HepG2 (cell line): Measurements from ENCODE around the gene ZDHHC7. TPM values are rescaled to one million over a fixed set of nuclear protein-coding genes. Genes with fewer than 3 reads are reported as not detected.

Experiments
- CBX5 ChIP-seq: sonication (generic); formaldehyde crosslinking; IDR thresholded peaks from 2 replicates; pipeline ENCODE4 v1.4.0; 2020; ENCODE audit warnings: missing genetic modification reagents, borderline replicate concordance
- FUBP1 ChIP-seq: sonication (generic); formaldehyde crosslinking; IDR thresholded peaks from 2 replicates; pipeline ENCODE4 v1.5.1; 2020; ENCODE audit warnings: missing genetic modification reagents, mild to moderate bottlenecking, borderline replicate concordance
- GMEB1 ChIP-seq: sonication (generic); formaldehyde crosslinking; IDR thresholded peaks from 2 replicates; pipeline ENCODE4 v1.5.1; 2020; ENCODE audit warnings: missing genetic modification reagents, mild to moderate bottlenecking, borderline replicate concordance
- KMT2A ChIP-seq: sonication (generic); formaldehyde crosslinking; IDR thresholded peaks from 2 replicates; pipeline ENCODE4 v1.4.0; 2020; ENCODE audit warnings: missing genetic modification reagents
- NFKB2 ChIP-seq: sonication (generic); formaldehyde crosslinking; IDR thresholded peaks from 2 replicates; pipeline ENCODE4 v1.4.0; 2020; ENCODE audit warnings: missing genetic modification reagents, borderline replicate concordance
- PITX1 ChIP-seq: sonication (generic); formaldehyde crosslinking; IDR thresholded peaks from 2 replicates; pipeline ENCODE4 v1.5.1; 2020; ENCODE audit warnings: mild to moderate bottlenecking, missing genetic modification reagents
- RAD21 ChIP-seq: fragments of 450-650 bp; formaldehyde crosslinking; IDR thresholded peaks from 2 replicates; pipeline ENCODE4 v1.5.0; 2020; ENCODE audit warnings: mild to moderate bottlenecking
- SMARCC2 ChIP-seq: fragments of 450-650 bp; IDR thresholded peaks from 2 replicates; pipeline ENCODE4 v1.6.1; 2017; ENCODE audit warnings: antibody characterized with exemption, mild to moderate bottlenecking
- ZFP82 ChIP-seq: sonication (generic); formaldehyde crosslinking; IDR thresholded peaks from 2 replicates; pipeline ENCODE4 v1.5.1; 2020; ENCODE audit warnings: mild to moderate bottlenecking, missing genetic modification reagents, borderline replicate concordance
- ZNF274 ChIP-seq: sonication (generic); formaldehyde crosslinking; IDR thresholded peaks from 2 replicates; pipeline ENCODE4 v1.5.1; 2020; ENCODE audit warnings: mild to moderate bottlenecking, missing genetic modification reagents
- ZNF567 ChIP-seq: sonication (generic); formaldehyde crosslinking; IDR thresholded peaks from 2 replicates; pipeline ENCODE4 v1.8.1; 2023; ENCODE audit warnings: mild to moderate bottlenecking, missing genetic modification reagents, borderline replicate concordance
- ZZZ3 ChIP-seq: sonication (generic); formaldehyde crosslinking; IDR thresholded peaks from 2 replicates; pipeline ENCODE4 v1.4.0; 2020; ENCODE audit warnings: missing genetic modification reagents, mild to moderate bottlenecking, borderline replicate concordance
- polyA plus RNA-seq, 8 experiments: library from polyadenylated mRNA; depleted of rRNA in 3 of 8; stranded (reverse) in 7 of 8; unstranded in 1 of 8; fragments of >200 nt; fragmentation: Illumina TruSeq in 4 of 8; extraction: Trizol in 4 of 8; gene quantifications; 2 replicates each; pipeline versions ENCODE4 v1.2.1 to v1.2.3, GENCODE V29; 2011 to 2016; ENCODE audit warnings: low read depth in 4 of 8, missing spikeins in 1 of 8, mixed read lengths in 1 of 8; ENCODE audit not compliant: insufficient read depth in 1 of 8
- total RNA-seq, 5 experiments: library from RNA; depleted of rRNA; stranded (reverse); fragments of >200 nt; fragmentation: Illumina TruSeq; extraction: Trizol; gene quantifications; 2 replicates each; pipeline ENCODE4 v1.2.3, GENCODE V29; 2016; ENCODE audit warnings: low read depth in 1 of 5
- TF ChIP-seq, protein P1 (sequence below): sonication (generic); formaldehyde crosslinking; IDR thresholded peaks from 2 replicates; pipeline ENCODE4 v1.5.0; 2020; ENCODE audit warnings: mild to moderate bottlenecking, missing genetic modification reagents, moderate library complexity
- TF ChIP-seq, protein P2 (sequence below): sonication (generic); formaldehyde crosslinking; IDR thresholded peaks from 2 replicates; pipeline ENCODE4 v1.4.0; 2020; ENCODE audit warnings: missing genetic modification reagents, borderline replicate concordance
- TF ChIP-seq, protein P3 (sequence below): sonication (generic); formaldehyde crosslinking; IDR thresholded peaks from 2 replicates; pipeline ENCODE4 v1.4.0; 2020; ENCODE audit warnings: missing genetic modification reagents, borderline replicate concordance

ZDHHC7 gene
- total and polyA plus RNA-seq, 2 of the 13 experiments (the other 11 are each of a cell fraction or from before 2014, with no cell fraction given) = 46.8 to 67.6 TPM

DNA sequence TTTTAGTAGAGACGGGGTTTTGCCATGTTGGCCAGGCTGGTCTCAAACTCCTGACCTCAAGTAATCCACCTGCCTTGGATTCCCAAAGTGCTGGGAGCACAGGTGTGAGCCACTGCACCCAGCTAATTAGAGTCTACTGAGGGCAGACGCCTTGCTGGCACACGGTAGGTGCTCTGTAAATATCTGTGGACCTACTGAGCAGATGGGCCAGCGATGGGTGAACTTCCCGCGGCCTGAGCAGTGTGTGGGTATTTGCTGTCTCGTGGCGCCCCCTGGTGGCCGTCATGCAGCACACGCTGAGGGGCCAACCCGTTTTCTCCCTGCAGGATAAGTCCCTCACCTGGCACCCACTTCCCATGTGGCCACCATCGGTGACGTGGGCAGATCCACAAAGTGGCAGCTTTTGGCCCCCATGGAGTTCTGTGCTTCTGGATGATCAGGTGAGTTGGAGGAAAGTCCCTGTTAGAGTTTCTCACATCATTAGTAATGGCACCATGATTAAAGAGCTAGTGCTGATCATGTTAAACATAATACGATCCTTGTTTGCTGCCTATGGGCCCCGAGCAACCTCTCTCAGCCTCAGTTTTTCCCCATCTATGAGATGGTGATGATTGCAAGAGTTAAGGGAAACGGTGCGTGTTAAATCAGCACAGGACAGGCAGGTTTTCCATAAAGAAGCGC lies 40.7 kb downstream of the ZDHHC7 start (continued):
- 0 out of 2 replicates have a peak, but pooled peaks have one; percentile 25 for TF ChIP-seq GMEB1 (CRISPR knock-in tag)
- TF ChIP-seq ZNF567 = peak; percentile 17; the same call in 1 of the 2 replicates
- TF ChIP-seq ZFP82 (CRISPR knock-in tag) = no peak
- TF ChIP-seq PITX1 (CRISPR knock-in tag) = 0 out of 2 replicates have a peak, but pooled peaks have one; percentile 23
- TF ChIP-seq FUBP1 (CRISPR knock-in tag) = 0 out of 2 replicates have a peak, but pooled peaks have one; percentile 57
- peak; percentile 75; the same call in 1 of the 2 replicates for TF ChIP-seq ZNF274
- TF ChIP-seq, protein P1, sequence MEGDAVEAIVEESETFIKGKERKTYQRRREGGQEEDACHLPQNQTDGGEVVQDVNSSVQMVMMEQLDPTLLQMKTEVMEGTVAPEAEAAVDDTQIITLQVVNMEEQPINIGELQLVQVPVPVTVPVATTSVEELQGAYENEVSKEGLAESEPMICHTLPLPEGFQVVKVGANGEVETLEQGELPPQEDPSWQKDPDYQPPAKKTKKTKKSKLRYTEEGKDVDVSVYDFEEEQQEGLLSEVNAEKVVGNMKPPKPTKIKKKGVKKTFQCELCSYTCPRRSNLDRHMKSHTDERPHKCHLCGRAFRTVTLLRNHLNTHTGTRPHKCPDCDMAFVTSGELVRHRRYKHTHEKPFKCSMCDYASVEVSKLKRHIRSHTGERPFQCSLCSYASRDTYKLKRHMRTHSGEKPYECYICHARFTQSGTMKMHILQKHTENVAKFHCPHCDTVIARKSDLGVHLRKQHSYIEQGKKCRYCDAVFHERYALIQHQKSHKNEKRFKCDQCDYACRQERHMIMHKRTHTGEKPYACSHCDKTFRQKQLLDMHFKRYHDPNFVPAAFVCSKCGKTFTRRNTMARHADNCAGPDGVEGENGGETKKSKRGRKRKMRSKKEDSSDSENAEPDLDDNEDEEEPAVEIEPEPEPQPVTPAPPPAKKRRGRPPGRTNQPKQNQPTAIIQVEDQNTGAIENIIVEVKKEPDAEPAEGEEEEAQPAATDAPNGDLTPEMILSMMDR (CRISPR knock-in tag) = peak; percentile 99
- TF ChIP-seq RAD21 = peak; percentile 98
- TF ChIP-seq, protein P2, sequence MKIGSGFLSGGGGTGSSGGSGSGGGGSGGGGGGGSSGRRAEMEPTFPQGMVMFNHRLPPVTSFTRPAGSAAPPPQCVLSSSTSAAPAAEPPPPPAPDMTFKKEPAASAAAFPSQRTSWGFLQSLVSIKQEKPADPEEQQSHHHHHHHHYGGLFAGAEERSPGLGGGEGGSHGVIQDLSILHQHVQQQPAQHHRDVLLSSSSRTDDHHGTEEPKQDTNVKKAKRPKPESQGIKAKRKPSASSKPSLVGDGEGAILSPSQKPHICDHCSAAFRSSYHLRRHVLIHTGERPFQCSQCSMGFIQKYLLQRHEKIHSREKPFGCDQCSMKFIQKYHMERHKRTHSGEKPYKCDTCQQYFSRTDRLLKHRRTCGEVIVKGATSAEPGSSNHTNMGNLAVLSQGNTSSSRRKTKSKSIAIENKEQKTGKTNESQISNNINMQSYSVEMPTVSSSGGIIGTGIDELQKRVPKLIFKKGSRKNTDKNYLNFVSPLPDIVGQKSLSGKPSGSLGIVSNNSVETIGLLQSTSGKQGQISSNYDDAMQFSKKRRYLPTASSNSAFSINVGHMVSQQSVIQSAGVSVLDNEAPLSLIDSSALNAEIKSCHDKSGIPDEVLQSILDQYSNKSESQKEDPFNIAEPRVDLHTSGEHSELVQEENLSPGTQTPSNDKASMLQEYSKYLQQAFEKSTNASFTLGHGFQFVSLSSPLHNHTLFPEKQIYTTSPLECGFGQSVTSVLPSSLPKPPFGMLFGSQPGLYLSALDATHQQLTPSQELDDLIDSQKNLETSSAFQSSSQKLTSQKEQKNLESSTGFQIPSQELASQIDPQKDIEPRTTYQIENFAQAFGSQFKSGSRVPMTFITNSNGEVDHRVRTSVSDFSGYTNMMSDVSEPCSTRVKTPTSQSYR (CRISPR knock-in tag) = no peak
- TF ChIP-seq KMT2A (CRISPR knock-in tag) = 0 out of 2 replicates have a peak, but pooled peaks have one; percentile 26
- TF ChIP-seq ZZZ3 (CRISPR knock-in tag) = no peak
- no peak for TF ChIP-seq SMARCC2
- TF ChIP-seq NFKB2 = peak; percentile 46; the same call in 1 of the 2 replicates
- TF ChIP-seq, protein P3, sequence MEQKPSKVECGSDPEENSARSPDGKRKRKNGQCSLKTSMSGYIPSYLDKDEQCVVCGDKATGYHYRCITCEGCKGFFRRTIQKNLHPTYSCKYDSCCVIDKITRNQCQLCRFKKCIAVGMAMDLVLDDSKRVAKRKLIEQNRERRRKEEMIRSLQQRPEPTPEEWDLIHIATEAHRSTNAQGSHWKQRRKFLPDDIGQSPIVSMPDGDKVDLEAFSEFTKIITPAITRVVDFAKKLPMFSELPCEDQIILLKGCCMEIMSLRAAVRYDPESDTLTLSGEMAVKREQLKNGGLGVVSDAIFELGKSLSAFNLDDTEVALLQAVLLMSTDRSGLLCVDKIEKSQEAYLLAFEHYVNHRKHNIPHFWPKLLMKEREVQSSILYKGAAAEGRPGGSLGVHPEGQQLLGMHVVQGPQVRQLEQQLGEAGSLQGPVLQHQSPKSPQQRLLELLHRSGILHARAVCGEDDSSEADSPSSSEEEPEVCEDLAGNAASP (CRISPR knock-in tag) = 0 out of 2 replicates have a peak, but pooled peaks have one; percentile 45
- peak; percentile 44; the same call in 1 of the 2 replicates for TF ChIP-seq CBX5 (CRISPR knock-in tag)
